HEK293 (cell line): ENCODE data around the gene RPS10.

Source experiments
- CTCF ChIA-PET: fragments of 350-600 bp; formaldehyde crosslinking; extraction: SDS; loops from one replicate; lab custom pipeline; 2021; ENCODE audit warnings: antibody characterized with exemption; lab: Yijun Ruan, JAX
- POLR2A ChIA-PET: fragments of 300-600 bp; formaldehyde crosslinking; extraction: SDS; loops from one replicate; lab custom pipeline; 2020; ENCODE audit warnings: antibody characterized with exemption, inconsistent platforms; lab: Yijun Ruan, JAX
- H3K27ac ChIP-seq: fragments of 200-500 bp; sonication (Bioruptor generic); 2 replicates; pipeline ENCODE4 v1.5.1; 2014; ENCODE audit warnings: low read depth, low read length, control low read depth, inconsistent platforms; ENCODE audit errors: extremely low read depth
- H3K36me3 ChIP-seq, 2 experiments: fragments of 200-500 bp in 1 of 2; sonication (Bioruptor generic) in 1 of 2; 1 replicate in 1 of 2; 2 replicates in 1 of 2; pipeline ENCODE4 v1.5.1; 2014 to 2017; ENCODE audit warnings: inconsistent platforms in 2 of 2, low read length in 2 of 2; ENCODE audit not compliant: control insufficient read depth in 2 of 2, insufficient read depth in 1 of 2
- H3K4me1 ChIP-seq: fragments of 200-500 bp; sonication (Bioruptor generic); 2 replicates; pipeline ENCODE4 v1.5.1; 2014; ENCODE audit warnings: mild to moderate bottlenecking, low read length, inconsistent platforms; ENCODE audit not compliant: control insufficient read depth, insufficient read depth
- H3K4me3 ChIP-seq: 2 replicates; pipeline ENCODE4 v1.5.1; 2011; ENCODE audit warnings: low read depth, mild to moderate bottlenecking, control low read depth, low read length, moderate library complexity
- H3K9me3 ChIP-seq: fragments of 200-500 bp; sonication (Bioruptor generic); 2 replicates; pipeline ENCODE4 v1.5.1; 2014; ENCODE audit warnings: low read depth, low read length, inconsistent platforms; ENCODE audit not compliant: control insufficient read depth, insufficient read depth
- EGR2 ChIP-seq: fragments of 450-650 bp; formaldehyde crosslinking; IDR thresholded peaks from 2 replicates; pipeline ENCODE4 v1.5.1; 2016; ENCODE audit warnings: low read depth, missing biosample characterization, missing genetic modification characterization
- GLI2 ChIP-seq: fragments of 450-650 bp; formaldehyde crosslinking; IDR thresholded peaks from 2 replicates; pipeline ENCODE4; 2017; ENCODE audit warnings: missing biosample characterization, missing genetic modification characterization, low read depth, borderline replicate concordance
- KLF16 ChIP-seq: fragments of 450-650 bp; formaldehyde crosslinking; IDR thresholded peaks from 2 replicates; pipeline ENCODE4 v1.5.1; 2017; ENCODE audit warnings: missing biosample characterization, missing genetic modification characterization
- MEIS1 ChIP-seq: sonication (generic); formaldehyde crosslinking; IDR thresholded peaks from 2 replicates; pipeline ENCODE4 v1.8.1; 2022; ENCODE audit warnings: missing genetic modification reagents, mild to moderate bottlenecking, borderline replicate concordance
- OSR2 ChIP-seq: fragments of 450-650 bp; formaldehyde crosslinking; IDR thresholded peaks from 2 replicates; pipeline ENCODE4 v1.5.1; 2016; ENCODE audit warnings: missing biosample characterization, missing genetic modification characterization
- SCRT1 ChIP-seq: fragments of 450-650 bp; formaldehyde crosslinking; IDR thresholded peaks from 2 replicates; pipeline ENCODE4 v1.5.1; 2016; ENCODE audit warnings: missing biosample characterization, missing genetic modification characterization, borderline replicate concordance
- SCRT2 ChIP-seq: fragments of 450-650 bp; formaldehyde crosslinking; IDR thresholded peaks from 2 replicates; pipeline ENCODE4 v1.5.1; 2016; ENCODE audit warnings: missing biosample characterization, missing genetic modification characterization
- ZBTB17 ChIP-seq: fragments of 450-650 bp; formaldehyde crosslinking; IDR thresholded peaks from 2 replicates; pipeline ENCODE4 v1.5.1; 2016; ENCODE audit warnings: missing biosample characterization, missing genetic modification characterization
- ZIC2 ChIP-seq: fragments of 450-650 bp; formaldehyde crosslinking; IDR thresholded peaks from 2 replicates; pipeline ENCODE4 v1.5.1; 2016; ENCODE audit warnings: missing biosample characterization, missing genetic modification characterization
- ZNF16 ChIP-seq: fragments of 450-650 bp; formaldehyde crosslinking; IDR thresholded peaks from 2 replicates; pipeline ENCODE4 v1.5.1; 2016; ENCODE audit warnings: low read depth, missing biosample characterization, missing genetic modification characterization
- ZNF175 ChIP-seq: fragments of 450-650 bp; formaldehyde crosslinking; IDR thresholded peaks from 2 replicates; pipeline ENCODE4 v1.5.1; 2016; ENCODE audit warnings: missing biosample characterization, missing genetic modification characterization
- ZNF24 ChIP-seq: fragments of 450-650 bp; formaldehyde crosslinking; IDR thresholded peaks from 2 replicates; pipeline ENCODE4 v1.5.1; 2016; ENCODE audit warnings: missing biosample characterization, missing genetic modification characterization
- ZNF311 ChIP-seq: fragments of 450-650 bp; formaldehyde crosslinking; IDR thresholded peaks from 2 replicates; pipeline ENCODE4 v1.5.1; 2017; ENCODE audit warnings: missing biosample characterization, missing genetic modification characterization, borderline replicate concordance
- ZNF324 ChIP-seq: fragments of 450-650 bp; formaldehyde crosslinking; IDR thresholded peaks from 2 replicates; pipeline ENCODE4 v1.5.1; 2016; ENCODE audit warnings: missing biosample characterization, missing genetic modification characterization
- ZNF366 ChIP-seq: fragments of 450-650 bp; formaldehyde crosslinking; conservative IDR thresholded peaks from 2 replicates; pipeline ENCODE4 v1.5.1; 2016; ENCODE audit warnings: missing biosample characterization, missing genetic modification characterization
- ZNF391 ChIP-seq: fragments of 450-650 bp; formaldehyde crosslinking; IDR thresholded peaks from 2 replicates; pipeline ENCODE4 v1.5.1; 2016; ENCODE audit warnings: low read depth, missing biosample characterization, missing genetic modification characterization, borderline replicate concordance
- ZNF404 ChIP-seq: fragments of 450-650 bp; formaldehyde crosslinking; IDR thresholded peaks from 2 replicates; pipeline ENCODE4 v1.5.1; 2017; ENCODE audit warnings: missing biosample characterization, missing genetic modification characterization
- ZNF571 ChIP-seq: fragments of 450-650 bp; formaldehyde crosslinking; IDR thresholded peaks from 2 replicates; pipeline ENCODE4 v1.5.0; 2017; ENCODE audit warnings: missing biosample characterization, missing genetic modification characterization
- ZNF596 ChIP-seq: fragments of 450-650 bp; IDR thresholded peaks from 2 replicates; pipeline ENCODE4 v1.5.0; 2018; ENCODE audit warnings: missing biosample characterization, mild to moderate bottlenecking, missing genetic modification characterization, moderate library complexity
- ZNF621 ChIP-seq: fragments of 450-650 bp; formaldehyde crosslinking; IDR thresholded peaks from 2 replicates; pipeline ENCODE4 v1.5.1; 2017; ENCODE audit warnings: missing biosample characterization, missing genetic modification characterization
- ZNF670 ChIP-seq: fragments of 450-650 bp; formaldehyde crosslinking; IDR thresholded peaks from 2 replicates; pipeline ENCODE4 v1.5.1; 2016; ENCODE audit warnings: missing biosample characterization, missing genetic modification characterization, low read depth
- ZNF707 ChIP-seq: fragments of 450-650 bp; formaldehyde crosslinking; IDR thresholded peaks from 2 replicates; pipeline ENCODE4 v1.5.1; 2016; ENCODE audit warnings: missing biosample characterization, missing genetic modification characterization
- ZNF792 ChIP-seq: fragments of 450-650 bp; formaldehyde crosslinking; IDR thresholded peaks from 2 replicates; pipeline ENCODE4 v1.5.1; 2016; ENCODE audit warnings: missing biosample characterization, missing genetic modification characterization
- TF ChIP-seq, protein P1 (sequence below): fragments of 450-650 bp; formaldehyde crosslinking; IDR thresholded peaks from 2 replicates; pipeline ENCODE4 v1.5.1; 2016; ENCODE audit warnings: missing biosample characterization, missing genetic modification characterization, low read depth
- TF ChIP-seq, protein P2 (sequence below): fragments of 450-650 bp; formaldehyde crosslinking; IDR thresholded peaks from 2 replicates; pipeline ENCODE4 v1.5.1; 2017; ENCODE audit warnings: missing biosample characterization, missing genetic modification characterization

The RPS10 gene

GRCh38 chr6:34441526-34441925 is 15.7 kb upstream of the RPS10 start:
- H3K36me3 ChIP-seq: no peaks in the 10 kb centered on the region
- ChIA-PET POLR2A (interaction anchor here (0.6 to 2.2 kb wide), 2 partner anchors 15 to 410 kb away, joined by 3 to 7 read pairs; partner anchors contain the start of gene RPS10), CTCF (no interaction called here)
- H3K4me1 ChIP-seq: no peaks in the 10 kb centered on the region
- H3K4me3 ChIP-seq: no peak overlapping the region
- H3K27ac ChIP-seq: no peak overlapping the region
- TF ChIP-seq GLI2 (no peak), SCRT2 (0 out of 2 replicates have a peak, but pooled peaks have one; percentile 11), ZNF596 (tag by site-specific recombination) (peak; percentile 64), SCRT1 (tag by site-specific recombination) (no peak), ZNF366 (tag by site-specific recombination) (0 out of 2 replicates have a peak, but pooled peaks have one; percentile 24)
- H3K9me3 ChIP-seq: no peaks in the 10 kb centered on the region

- Histone ChIP-seq H3K36me3 (no peaks in the 10 kb centered on the region), H3K27ac (no peak overlapping the region), H3K4me3 (no peak overlapping the region), H3K4me1 (no peaks in the 10 kb centered on the region), H3K9me3 (no peaks in the 10 kb centered on the region)
- TF ChIP-seq ZNF404 (tag by site-specific recombination) (no peak), ZNF621 (tag by site-specific recombination) (no peak), ZNF670 (tag by site-specific recombination) (no peak), ZNF24 (no peak), ZBTB17 (tag by site-specific recombination) (no peak), KLF16 (tag by site-specific recombination) (no peak), ZNF792 (no peak), SCRT2 (no peak), MEIS1 (CRISPR knock-in tag) (no peak), ZNF175 (no peak), OSR2 (tag by site-specific recombination) (no peak), ZNF391 (no peak), ZIC2 (tag by site-specific recombination) (no peak), ZNF366 (tag by site-specific recombination) (no peak)
- TF ChIP-seq, protein P1, sequence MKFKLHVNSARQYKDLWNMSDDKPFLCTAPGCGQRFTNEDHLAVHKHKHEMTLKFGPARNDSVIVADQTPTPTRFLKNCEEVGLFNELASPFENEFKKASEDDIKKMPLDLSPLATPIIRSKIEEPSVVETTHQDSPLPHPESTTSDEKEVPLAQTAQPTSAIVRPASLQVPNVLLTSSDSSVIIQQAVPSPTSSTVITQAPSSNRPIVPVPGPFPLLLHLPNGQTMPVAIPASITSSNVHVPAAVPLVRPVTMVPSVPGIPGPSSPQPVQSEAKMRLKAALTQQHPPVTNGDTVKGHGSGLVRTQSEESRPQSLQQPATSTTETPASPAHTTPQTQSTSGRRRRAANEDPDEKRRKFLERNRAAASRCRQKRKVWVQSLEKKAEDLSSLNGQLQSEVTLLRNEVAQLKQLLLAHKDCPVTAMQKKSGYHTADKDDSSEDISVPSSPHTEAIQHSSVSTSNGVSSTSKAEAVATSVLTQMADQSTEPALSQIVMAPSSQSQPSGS (tag by site-specific recombination): no peak
- TF ChIP-seq, protein P2, sequence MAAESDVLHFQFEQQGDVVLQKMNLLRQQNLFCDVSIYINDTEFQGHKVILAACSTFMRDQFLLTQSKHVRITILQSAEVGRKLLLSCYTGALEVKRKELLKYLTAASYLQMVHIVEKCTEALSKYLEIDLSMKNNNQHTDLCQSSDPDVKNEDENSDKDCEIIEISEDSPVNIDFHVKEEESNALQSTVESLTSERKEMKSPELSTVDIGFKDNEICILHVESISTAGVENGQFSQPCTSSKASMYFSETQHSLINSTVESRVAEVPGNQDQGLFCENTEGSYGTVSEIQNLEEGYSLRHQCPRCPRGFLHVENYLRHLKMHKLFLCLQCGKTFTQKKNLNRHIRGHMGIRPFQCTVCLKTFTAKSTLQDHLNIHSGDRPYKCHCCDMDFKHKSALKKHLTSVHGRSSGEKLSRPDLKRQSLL (tag by site-specific recombination): no peak
- CTCF ChIA-PET: interaction anchor here (1.1 to 2.0 kb wide), 3 partner anchors 9 to 169 kb away, joined by 4 to 6 read pairs (median 5); no protein-coding TSS in a partner anchor
- POLR2A ChIA-PET: interaction anchor here (0.5 kb wide), 1 partner anchor 255 kb away, joined by 5 read pairs; no protein-coding TSS in a partner anchor
These were observed 13.6 kb upstream of the RPS10 start for GRCh38 chr6:34439442-34439841.

GRCh38 chr6:34438705-34439104 is 12.8 kb upstream of the RPS10 start:
- POLR2A ChIA-PET: interaction anchor here (0.6 kb wide), 1 partner anchor 23 kb away, joined by 3 read pairs; no protein-coding TSS in a partner anchor
- no peak for TF ChIP-seq EGR2 (tag by site-specific recombination)
- TF ChIP-seq ZNF596 (tag by site-specific recombination): no peak
- TF ChIP-seq ZNF16 (tag by site-specific recombination): no peak
- no peak for TF ChIP-seq ZNF324 (tag by site-specific recombination)
- TF ChIP-seq ZNF311 (tag by site-specific recombination): no peak
- TF ChIP-seq ZNF571 (tag by site-specific recombination): no peak
- TF ChIP-seq ZNF707 (tag by site-specific recombination): no peak
- CTCF ChIA-PET: interaction anchor here (0.5 to 1.1 kb wide), 3 partner anchors 87 to 644 kb away, joined by 3 to 4 read pairs (median 3); no protein-coding TSS in a partner anchor

More at GRCh38 chr6:34438705-34439104, 12.8 kb upstream of the RPS10 start:
- Histone ChIP-seq H3K9me3 (no peaks in the 10 kb centered on the region), H3K36me3 (no peaks in the 10 kb centered on the region), H3K4me3 (no peak overlapping the region), H3K27ac (no peak overlapping the region), H3K4me1 (no peaks in the 10 kb centered on the region)
